Stimulated activated CD8-positive, alpha-beta memory T cell treated with anti-CD3 and anti-CD28 coated beads, Interleukin-4, amount 100 ng/mL, for 24 hours (primary cell): ENCODE measurements around the gene SULT1B1.

Source experiments
- DNase-seq: peaks from one replicate; pipeline ENCODE4 v3.0.0-alpha.2; 2020; ENCODE audit warnings: low read depth

SULT1B1 gene

DNA sequence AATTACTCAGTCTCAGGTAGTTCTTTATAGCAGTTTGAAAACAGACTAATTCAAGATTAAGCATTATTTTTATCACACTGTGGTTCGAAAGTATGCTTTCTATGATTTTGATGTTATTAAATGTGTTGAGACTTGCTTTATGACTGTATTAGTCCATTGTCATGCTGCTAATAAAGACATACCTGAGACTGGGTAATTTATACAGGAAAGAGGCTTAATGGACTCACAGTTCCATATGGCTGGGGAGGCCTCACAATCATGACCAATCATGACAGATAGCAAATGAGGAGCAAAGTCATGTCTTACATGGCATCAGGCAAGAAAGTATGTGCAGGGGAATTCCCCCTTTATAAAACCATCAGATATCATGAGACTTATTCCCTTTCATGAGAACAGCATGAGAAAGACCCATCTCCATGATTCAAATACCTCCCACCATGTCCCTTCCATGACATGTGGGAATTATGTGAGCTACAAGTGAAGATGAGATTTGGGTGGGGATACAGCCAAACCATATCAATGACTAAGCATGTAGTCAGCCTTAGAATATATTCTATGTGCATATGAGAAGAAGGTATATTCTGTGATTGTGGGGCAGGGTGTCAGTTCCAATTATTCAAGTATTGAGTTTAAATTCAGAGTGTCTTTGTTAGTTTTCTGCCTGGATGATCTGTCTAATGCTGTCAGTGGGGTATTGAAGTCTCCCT lies 62.7 kb downstream of the SULT1B1 start:
- no peak for DNase-seq

DNA sequence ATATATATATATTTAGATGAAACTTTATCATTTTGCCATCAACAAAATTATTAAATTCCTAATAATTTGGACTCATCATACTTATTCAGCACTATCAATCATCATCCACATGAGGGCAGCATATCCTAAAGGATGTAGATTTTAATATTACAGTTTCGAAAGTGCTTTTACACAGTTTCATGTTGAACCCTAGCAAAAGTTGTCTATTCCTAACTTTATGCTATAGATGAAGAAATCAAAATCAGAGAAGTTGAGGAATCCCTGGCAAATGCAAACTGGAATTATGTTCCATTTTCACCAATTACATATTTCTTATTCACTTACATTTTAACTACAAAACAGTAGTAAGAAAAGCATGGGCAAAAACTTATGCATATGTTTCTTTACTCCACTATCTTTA lies 70.8 kb downstream of the SULT1B1 start:
- no peak for DNase-seq

DNA sequence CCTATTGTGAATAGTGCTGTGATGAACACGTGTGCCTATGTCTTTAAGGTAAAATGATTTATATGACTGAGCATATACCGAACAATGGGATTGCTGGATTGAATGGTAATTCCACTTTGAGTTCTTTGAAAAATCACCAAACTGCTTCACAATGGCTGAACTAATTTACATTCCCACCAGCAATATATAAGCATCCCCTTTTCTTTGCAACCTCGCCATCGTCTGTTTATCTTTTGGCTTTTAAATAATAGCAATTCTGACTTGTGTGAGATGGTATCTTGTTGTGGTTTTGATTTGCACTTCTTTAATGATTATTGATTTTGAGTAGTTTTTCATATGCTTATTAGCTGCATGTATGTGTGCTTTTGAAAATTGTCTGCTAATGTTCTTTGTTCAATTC lies 75.6 kb downstream of the SULT1B1 start:
- no peak for DNase-seq
